GM21423 (cell line): ENCODE measurements around the gene PIH1D1.

Experiments used
- ATAC-seq: cut with Tn5 transposase; IDR thresholded peaks from one replicate; pipeline ENCODE4 v1.9.1; 2021; ENCODE audit warnings: mild to moderate bottlenecking, moderate library complexity; ENCODE audit not compliant: unreplicated experiment

PIH1D1 gene

DNA sequence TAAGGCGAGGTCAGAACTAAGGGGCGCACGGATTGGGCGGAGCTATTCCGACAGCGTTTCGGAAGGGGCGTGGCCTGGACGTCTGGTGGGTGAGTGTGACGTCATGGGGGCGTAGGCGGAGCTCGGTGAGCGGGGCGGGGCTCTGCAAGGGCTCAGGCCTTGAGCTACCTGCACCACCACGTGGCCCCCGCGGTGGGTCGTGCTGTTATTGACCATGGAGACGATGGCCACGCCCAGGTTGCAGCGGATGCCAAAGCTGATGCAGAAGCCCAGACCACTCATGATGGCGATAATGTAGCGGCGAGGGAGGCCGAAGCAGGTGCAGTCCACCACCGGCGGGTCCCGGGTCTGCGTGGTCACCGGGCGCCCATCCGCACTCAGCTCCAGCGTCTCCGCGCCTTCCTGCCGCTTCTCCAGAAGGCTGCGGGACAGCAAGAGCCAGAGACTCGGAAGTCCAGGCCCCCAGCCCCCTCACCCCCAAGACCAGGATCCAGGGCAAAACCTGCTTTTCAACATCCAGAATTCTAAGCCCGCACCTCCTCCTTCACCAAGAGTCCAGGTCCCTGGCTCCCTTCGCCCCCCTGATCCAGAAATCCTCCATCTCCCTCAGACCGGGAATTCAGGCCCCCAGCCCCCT, 15.1 kb downstream of the PIH1D1 start:
- no peak for ATAC-seq

DNA sequence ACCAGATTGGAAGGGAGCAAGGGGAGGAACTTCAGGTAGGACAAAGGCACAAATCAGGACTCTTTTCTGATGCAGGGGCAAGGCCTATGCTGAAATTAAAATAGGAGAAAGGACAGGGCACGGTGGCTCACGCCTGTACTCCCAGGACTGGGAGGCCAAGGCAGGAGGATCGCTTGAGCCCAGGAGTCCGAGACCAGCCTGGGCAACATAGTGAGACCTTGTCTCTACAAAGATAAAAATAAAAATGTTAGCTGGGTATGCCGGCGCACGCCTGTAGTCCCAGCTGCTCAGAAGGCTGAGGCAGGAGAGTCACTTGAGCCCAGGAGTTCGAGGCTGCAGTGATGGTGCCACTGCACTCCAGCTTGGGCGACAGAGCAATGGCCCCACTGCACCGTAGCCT, 15.9 kb downstream of the PIH1D1 start:
- no peak for ATAC-seq

DNA sequence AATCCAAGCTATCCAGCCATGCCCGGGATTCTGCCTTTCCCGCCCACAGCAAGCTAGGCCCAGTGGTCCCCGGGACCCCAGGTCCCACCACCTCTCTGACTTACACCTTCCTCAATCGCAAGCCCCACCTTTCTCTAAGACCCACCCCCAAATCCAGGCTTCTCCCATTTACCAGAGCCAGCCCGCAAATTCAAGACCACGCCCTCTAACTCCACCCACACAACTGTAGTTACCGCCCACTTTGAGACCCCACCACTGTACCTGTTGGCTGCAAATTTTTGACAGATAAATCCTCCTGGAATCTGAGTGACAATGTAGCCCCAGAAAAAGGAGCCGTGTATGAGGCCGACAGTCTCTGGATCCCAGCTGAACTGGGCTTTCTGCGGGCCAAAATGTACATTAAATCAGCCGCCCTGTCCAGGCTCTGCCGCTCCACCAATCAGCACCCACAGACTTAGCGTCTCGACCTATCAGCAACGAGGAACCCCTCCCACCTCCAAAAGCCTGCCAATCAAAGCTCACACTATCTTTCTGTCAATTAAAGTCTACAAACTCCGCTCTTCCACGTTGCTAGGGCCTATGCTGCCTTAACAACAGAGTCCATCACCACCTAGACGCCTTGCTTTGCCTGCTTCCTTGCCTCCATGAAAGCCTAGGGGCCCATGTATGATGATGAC, 16.6 kb downstream of the PIH1D1 start:
- ATAC-seq, result no peak

DNA sequence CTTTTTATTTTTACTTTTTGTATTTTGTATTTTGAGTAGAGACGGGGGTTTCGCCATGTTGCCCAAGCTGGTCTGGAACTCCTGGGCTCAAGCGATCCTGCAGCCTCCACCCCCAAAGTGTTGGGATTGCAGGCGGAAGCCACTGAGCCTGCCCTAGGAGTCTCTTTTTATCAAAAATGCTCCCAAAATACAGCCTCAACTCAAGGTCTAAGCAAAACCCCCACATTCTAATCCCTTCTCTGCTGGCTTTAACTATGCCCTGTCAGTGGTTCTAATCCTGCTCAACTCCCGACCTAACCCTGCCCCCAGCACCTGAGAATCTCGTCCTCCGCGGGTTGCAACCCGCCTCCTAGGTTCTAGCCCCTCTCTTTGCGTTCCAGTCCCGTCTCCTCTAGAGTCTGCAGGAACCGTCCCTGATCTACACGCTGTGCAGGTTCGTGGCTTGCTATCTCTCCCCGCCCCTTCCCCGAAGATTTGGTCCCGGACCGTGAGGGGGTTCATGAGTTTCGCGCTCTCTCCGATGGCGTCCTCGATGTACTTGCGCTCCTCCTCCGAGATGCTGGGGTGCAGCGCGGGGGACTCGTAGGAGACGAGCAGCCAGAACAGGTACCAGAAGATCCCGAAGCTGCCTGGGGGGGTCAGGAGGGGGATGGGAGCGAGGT, 18.2 kb downstream of the PIH1D1 start:
- no peak for ATAC-seq

DNA sequence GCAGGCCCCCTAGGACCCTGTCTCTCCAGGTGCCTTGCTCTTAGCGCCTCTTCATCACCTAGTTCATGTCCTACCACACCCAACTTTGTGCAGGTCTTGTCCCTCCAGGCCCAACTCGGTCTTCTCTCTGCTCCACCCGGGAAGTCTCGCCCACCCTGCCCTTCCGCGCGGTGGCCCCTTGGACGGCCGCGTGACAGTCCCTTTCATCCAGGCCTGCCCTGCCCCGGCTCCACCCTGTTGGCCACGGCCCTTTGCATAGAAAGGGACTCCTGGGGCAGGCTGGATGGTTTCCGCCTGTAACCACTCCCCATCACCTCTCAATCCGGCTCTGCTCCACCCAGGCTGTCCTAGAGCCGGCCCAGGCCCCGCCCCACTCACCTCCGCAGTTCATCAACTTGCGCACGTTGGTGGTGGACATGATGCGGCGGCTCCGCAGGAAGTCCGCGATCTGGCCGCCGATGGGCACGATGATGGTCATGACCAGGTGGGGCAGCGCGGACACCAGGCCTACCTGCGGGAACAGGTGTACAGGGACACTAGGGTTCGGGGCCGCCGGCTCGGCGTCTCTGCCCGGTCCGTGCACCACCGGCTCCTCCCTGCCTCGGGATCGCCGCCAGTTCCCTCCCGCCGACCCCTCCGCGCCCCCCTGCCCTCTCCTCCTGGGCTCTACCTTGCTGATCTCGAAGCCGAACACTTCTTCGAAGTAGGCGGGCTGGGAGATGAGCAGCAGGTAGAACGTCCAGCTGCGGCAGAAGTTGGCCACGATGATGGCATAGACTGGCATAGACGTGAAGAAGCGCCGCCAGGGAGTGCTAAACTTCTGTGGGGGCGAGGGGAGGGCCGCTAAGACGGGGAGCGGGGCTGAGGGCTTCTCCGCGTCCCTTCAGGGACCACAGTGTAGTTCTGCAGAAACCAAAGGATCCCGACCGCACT, 19.2 kb downstream of the PIH1D1 start:
- ATAC-seq, result no peak

DNA sequence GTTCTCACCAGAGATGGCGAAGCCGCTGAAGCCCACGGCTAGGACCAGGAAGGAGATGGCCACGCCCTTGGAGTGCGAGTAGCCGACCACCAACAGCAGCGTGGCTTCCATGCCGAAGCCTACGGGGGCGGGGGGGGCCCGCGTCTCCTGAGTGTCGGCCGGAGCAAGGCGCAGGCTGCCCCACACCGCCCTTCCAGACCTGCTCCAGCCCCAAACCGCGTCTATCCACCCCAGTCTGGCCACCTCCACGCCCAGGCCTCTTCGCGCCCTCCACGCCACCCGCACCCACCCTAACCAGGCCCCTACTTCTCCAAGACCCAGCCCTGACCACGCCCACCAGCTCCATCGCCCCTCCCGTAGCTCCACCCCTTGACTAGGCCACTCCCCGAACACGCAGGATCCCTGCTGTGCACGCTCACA, 20.3 kb downstream of the PIH1D1 start:
- ATAC-seq, result no peak

DNA sequence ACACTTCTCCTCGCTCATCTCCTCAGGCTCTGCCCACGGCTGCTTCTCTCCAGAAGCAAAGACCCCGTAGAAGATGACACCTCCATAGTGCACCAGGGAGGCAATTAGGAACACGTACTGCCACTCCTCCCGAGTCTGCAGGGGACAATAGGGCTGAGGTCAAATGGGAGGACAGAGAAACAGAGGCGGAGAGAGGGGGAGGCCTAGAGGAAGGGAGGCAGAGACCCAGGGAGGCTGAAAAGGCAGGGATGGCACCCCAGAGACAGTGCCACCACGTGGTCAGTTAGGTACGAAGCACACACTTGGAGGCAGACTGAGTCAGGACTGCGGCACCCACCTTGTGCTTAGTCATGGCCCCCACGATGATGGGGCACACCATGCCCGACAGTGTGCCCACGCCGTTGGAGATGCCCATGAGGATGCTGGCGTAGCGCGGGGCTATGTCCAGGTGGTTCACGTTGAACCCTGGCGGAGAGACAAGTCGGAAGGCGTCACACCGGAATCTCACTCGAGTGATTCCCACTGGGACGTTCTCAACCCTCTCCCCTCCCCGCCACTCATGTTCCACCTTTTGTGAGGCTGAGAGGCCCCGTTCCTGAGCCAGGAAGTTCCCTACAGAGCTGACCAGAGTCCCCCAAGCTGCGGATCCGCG, 20.8 kb downstream of the PIH1D1 start:
- no peak for ATAC-seq

DNA sequence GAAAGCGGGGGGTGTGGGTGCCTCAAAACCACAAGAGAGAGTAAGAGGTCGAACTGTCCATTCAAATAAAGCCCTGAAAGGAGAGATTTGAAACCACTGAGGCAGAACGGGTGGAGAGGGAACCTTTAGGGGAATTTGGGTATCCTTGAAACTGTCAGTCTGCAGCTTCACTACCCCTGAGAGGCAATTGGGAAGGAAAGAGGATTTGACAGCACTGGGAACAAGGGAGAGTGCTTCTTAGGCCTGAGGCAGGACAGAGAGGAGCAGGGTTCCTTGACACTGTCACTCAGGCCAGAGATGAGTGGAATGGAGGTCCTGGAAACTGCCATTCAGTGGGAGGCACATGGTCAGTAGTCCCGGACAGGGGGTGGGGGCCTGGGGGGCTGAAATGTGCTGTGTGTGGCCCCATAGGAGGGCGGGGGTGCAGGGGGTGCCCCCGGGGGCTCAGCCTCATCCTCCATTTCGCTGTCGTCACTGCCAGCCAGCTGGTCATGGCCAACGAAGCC, 21.4 kb downstream of the PIH1D1 start:
- ATAC-seq, result no peak

DNA sequence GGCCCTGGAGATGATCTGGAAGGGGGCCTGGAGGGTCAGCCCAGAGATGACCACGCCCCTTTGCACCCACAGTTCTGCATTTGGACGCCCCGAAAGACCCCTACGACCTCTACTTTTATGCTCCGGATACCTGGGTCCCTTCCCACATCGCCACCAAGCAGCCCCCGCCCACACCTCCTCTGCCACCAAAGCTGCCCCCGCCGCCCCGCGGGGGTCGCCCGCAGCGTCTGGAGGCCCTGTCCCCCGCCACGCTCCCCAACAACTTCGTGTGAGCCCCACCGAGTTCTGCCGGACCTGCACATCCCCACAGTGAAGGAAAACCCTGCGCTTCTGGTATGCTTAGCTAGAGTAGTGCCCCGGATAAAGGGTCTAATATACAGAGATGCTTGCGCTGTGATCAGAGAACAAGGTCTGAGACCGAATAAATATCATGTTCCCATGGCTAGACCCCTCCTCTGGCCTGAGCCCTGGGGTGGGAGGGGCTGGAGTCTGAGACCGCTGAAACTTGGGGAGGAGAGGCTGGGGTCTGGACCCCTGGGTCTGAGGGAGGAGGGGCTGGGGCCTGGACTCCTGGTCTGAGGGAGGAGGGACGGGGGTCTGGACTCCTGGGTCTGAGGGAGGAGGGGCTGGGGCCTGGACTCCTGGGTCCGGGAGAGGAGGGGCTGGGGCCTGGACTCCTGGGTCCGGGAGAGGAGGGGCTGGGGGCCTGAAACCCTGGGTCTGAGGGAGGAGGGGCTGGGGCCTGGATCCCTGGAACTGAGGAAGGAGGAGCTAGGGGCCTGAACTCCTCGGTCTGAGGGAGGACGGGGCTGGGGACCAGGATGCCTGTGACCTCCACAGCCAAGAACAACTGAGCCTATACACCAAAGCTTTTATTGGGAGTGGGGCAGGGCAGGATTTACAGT, 22.8 kb downstream of the PIH1D1 start:
- no peak for ATAC-seq

DNA sequence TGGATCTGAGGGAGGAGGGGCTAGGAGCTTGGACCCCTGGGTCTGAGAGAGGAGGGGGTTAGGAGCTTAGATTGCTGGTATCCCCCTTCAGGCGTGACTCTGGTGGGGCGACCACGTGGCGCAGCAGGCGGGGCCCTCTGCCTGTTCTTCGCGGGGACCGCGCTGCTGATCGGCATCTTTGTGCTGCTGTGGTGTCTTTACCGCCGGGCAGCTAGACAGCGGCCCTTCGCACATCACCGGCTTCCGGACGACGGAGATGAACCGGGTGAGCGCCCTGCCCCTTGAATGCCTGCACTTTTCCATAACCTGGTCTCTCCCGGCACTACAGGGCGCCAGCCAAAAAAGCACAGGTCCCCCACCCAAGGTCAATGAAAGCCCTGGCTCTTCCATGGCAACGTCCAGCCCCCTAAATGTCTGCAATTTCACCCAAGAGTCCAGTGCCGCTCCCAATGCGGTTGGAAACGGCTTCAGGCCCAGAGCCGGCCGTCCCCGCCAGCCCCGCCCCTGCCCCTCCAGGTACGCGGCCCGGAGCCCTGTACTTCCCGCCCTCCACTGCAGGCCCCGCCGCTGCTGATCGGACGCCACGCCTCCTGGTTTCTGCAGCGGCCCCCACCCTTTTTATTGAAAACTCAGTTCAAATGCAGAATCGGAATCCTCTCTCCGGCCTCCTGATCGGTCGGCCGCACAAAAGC, 23.6 kb downstream of the PIH1D1 start:
- no peak for ATAC-seq

DNA sequence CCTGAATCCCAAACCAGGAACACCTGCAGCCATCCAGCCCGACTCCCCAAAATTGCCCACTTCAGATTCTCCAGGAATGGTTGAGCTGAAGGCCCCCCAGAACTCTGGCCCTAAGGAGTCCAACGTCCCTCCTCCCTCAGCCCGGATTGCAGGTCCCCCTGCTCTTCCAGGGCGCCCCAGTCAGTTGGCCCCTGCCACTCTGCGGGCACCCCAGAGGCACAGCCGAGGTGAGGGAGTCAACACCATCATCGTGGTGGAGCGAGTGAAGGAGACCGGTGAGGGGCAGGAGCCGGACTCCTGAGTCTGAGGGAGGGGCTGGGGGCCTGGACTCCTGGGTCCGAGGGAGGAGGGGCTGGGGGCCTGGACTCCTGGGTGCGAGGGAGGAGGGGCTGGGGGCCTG, 24.3 kb downstream of the PIH1D1 start:
- ATAC-seq, result no peak

DNA sequence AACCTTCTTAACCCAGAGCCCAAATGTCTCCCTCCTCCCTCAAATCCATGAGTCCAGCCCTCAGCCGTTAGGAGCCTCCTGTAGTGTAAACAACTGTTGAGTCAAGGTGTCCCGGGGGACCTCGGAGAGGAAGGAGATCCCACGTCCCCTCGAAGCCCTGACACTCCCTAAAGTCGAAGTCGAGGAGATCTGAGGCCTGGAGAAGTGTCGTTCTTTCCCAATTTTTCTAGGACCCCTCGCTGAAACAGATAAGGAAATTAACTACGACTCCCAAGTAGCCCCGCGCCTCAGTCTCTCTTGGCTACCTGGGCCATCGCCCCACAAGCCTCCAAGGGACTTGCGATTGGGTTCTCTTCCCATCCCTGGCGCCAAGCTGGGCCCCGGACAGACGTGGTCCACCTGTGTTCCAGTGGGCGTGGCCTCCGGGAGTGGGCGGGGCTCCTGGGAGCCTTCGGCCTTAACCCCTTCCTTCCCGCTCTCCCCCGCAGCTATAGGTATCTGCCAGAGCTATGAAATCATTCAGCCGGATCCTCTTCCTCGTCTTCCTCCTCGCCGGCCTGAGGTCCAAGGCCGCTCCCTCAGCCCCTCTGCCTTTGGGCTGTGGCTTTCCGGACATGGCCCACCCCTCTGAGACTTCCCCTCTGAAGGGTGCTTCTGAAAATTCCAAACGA, 25.6 kb downstream of the PIH1D1 start:
- ATAC-seq, result no peak

DNA sequence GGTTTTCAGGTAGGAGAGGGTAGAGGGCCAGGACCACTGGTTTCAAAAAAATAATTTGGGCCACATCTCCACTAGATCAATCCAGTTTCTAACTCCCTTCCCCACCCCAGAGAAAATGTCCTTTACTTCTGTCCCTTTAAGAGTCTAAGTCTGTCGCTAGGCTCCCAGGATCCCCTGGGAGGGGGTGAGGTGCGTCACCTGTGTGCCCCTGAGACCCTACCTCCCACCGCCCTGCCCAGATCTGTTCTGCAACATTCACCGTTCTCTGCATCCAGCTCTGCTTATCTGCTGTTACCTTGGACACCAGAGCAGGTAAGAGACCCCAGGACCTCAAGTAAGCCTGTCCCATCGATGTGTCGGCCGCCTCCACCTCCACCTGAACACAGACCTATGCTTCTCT, 26.4 kb downstream of the PIH1D1 start, which contains the start of gene GFY:
Gene GFY (plus strand): TSS at position 211 of the 400 bp plus-strand sequence. CDS start 1,043 bp downstream, outside the sequence.
- no peak for ATAC-seq

DNA sequence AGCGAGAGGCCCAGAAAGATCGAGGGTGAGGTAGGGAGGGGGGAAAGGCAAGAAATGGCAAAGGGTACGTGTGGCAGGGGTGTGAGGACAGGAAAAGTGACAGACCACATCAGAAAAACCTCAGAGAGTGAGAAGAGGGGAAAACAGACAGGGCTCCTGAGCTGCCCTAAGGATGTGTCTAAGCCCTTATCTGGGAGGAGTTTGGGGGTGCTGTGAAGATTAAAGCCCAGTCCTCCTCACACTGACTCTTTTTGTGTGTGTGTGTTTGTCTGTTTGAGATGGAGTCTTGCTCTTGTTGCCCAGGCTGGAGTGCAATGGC, 27.7 kb downstream of the PIH1D1 start:
- ATAC-seq, result no peak

DNA sequence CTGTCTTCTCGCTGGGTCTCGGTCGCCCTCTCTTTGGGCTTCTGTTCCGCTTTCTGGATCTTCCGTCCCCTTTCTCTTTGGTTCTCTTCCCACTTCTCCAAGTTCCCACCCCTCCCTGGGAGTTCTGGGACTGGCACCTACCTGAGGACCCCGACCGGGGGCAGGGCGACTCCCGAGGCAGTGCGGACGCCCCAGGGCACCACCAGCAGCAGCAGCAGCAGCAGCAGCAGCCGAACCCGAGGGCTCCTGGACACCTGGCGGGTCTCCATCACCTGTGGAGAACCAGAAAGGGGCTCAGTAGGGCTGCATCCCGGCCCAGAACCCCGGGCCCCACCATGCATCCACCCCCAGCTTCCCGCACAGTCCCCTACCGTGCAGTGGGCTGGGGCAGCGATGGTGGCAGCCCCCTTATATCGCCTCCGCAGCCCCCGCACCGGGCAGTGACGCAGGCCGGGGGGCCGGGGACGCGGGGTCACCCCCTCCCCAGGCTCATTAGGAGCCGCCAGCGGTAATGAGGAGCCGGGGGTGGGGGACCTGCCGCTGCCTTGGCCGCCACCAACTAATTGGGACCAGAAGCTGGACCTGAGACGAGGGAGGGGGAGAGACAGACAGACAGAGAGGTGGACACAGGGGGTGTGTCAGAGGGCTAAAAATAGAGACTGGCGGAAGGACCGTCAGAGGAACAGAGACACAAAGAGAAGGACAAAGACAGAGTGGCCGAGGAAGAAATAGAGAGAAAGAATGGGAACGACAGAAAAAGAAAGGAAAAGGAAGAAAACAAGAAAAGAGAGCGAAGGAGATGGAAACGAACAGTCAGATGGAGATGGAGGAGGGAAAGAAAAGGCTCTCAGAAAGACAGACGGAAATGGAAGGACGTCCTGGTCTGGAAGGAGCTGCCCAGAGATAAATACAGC, 28.3 kb downstream of the PIH1D1 start, which contains the start of gene PTH2:
Gene PTH2 (minus strand): TSS at position 371 of the 914 bp plus-strand sequence. CDS start 102 bp downstream, at position 269.
- ATAC-seq, result no peak

DNA sequence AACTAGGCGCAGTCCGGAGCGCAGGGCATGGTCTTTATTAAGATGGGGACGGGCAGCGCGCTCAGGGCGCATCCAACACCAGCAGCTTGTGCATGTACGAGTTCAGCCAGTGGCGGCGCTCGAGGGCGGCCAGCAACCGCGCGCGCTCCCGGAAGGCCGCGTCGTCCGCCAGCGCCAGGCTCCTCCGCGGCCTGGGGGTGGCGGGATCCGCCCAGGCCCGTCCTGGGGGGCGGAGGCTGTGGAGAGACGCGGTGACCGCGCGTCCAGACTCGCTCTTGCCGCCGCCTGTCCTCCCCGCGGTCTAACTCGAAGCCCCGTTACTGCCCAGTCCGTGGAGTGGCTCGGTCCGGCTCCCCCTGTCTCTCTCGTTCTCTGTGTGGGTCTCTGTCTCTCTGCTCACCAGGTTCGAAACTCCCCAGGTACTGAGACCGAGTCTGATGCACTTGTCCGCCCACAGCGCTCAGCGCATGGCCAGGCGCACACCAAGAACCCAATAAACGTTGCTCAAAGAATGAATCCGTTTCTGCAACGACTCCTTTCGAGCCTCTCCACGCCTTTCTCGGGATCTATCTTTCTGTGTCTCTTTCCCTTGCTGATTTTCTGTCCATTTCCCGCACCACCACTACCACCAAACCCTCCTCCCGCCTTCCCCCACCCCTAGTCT, 29.1 kb downstream of the PIH1D1 start:
- no peak for ATAC-seq

DNA sequence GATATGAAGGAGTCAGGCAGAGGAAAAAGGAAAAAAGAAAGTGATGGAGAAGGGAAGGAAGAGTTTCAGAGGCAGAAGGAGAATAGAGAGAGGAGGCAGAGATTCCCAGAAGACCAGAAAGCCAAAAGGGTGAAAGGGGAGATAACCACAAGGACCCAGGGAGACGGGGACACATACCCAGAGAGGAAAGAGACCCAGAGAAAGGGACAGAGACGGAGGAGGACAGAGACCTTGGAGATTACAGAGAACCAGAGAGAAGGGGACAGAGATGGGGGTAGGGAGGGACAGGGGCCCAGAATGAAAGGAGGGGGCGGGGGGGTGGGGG, 29.8 kb downstream of the PIH1D1 start:
- no peak for ATAC-seq
